Measurements from ENCODE around the gene MASP1. TPM values are rescaled to one million over a fixed set of nuclear protein-coding genes. Genes with fewer than 3 reads are reported as not detected.
"Not testable (repeated sequence)": the region's sequence is repeated elsewhere in the genome, so short reads cannot be mapped to it uniquely, and the experiment has no call there.

The MASP1 gene
- polyA plus RNA-seq, 10 donors: 4.2 to 12.9 (median 7.7) TPM

DNA sequence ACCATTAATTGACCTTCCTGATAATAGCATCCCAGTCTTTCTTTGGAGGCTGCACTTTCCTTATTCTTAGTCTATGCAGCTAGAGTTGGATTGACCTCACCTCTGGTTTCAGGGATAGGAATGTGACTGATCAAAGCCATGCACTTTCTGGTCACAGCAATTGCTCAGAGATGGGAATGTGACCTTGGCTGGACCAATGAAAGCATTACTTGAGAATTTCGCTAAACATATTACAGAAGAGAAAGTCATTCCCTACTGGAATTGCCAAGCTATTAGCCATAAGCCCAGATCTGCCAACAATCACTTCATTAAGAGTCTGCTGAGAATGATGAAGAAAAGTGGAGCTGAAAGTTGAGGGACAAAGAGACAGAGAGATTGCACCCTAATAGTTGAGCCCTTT, 61.5 kb downstream of the MASP1 start:
- DNase-seq: no peak

GRCh38 chr3:187228740-187229139, 62.8 kb downstream of the MASP1 start:
- DNase-seq: no peak

GRCh38 chr3:187227658-187228258, 63.8 kb downstream of the MASP1 start:
- DNase-seq: no peak

DNA sequence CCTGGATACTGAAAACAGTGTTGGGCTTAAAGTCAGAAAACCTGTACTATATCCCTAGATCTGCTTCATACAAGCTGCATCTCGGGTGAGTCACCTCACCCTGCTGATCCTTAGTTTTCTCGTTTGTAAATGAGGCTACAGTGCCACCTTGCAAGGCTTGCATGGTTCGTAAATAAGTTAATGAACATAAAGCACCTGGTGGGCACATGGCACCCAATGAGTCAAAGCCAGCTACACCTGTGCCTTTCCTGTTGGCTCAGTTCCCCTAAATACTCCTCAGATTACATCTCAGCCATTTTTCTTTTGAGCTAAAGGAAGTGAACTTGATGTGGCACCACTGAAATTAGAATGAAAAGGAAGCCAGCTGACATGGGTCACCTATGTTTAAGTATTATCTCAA, 67.7 kb downstream of the MASP1 start:
- DNase-seq: no peak

- DNase-seq: no peak
These were observed 68.7 kb downstream of the MASP1 start for GRCh38 chr3:187222801-187223200.

DNA sequence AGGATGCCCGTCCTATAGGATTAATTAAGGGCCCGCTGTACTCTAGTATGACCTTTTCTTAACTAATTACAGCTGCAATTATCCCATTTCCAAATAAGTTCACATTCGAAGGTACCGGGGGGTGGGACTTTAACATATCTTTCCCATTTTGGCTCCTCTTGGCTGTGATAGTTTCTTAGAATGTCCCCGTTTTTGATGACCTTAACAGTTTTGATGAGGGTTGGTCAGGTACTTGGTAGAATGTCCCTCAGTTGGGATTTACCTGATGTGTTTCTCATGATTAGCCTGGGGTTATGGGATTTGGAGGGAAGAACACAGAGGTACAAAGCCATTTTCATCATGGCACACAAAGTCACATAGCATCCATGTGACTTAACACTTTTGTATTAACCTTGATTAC, 76.1 kb downstream of the MASP1 start:
- DNase-seq: no peak

DNA sequence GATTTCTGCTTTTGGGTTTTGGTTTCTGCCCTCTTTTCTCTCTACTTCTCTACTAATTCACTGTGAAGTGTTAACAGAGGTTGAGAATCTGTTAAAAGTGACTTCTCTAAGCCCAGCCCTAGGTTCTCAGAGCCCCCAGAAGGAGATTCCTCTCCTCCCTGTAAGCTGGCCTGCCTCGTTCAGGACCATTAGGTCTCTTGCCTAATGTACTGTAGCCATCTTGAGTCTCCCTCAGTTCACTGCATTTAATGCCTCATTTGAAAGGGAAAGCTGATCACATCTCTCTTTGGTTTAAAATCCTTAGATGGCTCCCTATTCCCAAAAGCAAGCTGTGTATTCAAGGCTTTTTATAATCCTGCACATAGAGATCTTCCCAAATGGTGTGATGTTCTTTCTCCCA, 77.9 kb downstream of the MASP1 start:
- DNase-seq: no peak

DNA sequence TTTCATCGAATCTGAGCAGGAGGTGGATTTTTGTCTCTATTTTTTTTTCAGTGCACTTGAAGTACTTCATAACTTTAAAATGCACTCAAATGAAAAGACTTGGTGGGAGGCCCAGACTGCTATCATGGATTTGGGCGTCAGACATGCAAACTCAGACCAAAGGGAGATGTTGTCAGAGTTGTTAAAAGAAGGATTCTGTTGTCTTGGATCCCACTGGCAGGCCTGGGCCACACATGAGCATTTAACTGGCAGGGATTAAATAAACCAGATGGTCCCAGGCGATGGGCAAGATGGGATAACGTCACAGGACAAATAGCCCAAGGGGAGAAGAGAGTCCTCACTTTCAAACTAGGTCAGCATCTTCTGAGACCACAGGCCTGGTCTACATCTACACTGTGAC, 78.8 kb downstream of the MASP1 start:
- DNase-seq: no peak

DNA sequence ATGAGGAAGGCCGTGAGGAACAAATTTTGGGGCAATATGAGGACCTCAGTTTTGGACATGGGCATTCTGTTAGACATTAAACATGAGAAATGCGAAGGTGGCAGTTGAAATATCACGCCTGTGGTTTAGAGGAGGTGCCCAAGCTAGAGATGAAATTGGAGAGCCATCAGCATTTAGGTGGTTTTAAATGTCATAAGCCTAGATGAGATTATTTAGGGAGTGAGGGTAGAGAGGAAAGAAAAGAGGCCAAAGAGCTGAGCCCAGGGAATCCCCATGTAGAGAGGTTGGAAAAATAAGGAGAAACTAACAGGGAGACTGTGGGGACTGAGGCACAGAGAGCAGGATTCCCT, 79.4 kb downstream of the MASP1 start:
- no peak for DNase-seq

DNA sequence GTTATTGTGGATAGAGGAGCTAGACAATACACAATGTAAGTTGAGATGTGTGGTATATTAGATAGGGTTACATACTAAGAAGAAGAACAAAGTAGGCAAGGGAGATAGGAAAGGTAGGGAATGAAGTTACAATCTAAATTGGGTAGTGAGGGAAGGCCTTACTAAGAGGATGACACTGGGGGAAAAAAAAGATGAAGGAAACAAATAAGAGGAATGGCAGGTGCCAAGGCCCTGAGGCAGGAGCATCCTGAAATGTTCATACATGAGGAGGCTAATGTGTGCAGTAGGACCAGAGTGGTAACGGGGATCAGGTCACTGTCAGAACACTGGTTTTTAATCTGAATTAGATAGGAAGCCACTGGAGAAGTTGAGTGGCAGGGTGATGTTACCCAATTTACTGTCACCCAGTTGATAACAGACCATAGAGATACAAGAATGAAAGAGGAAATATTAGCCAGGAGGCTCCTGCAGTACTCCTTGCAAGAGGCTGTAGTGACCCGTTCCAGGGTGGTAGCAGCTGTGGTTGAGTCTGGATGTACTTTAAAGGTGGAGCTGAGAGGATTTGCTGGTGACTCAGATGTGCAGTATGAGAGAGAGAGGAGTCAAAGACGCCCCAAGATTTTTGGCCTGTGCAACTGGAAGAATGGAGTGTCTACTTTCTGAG, 79.9 kb downstream of the MASP1 start:
- DNase-seq: no peak

- DNase-seq: peak in 2 of 3 donors; percentile 17 to 31
These were observed 80.8 kb downstream of the MASP1 start for GRCh38 chr3:187210545-187211327.

- DNase-seq: no peak
These were observed 81.4 kb downstream of the MASP1 start for GRCh38 chr3:187210091-187210490.

GRCh38 chr3:187209491-187209890, 82.0 kb downstream of the MASP1 start:
- no peak for DNase-seq

DNA sequence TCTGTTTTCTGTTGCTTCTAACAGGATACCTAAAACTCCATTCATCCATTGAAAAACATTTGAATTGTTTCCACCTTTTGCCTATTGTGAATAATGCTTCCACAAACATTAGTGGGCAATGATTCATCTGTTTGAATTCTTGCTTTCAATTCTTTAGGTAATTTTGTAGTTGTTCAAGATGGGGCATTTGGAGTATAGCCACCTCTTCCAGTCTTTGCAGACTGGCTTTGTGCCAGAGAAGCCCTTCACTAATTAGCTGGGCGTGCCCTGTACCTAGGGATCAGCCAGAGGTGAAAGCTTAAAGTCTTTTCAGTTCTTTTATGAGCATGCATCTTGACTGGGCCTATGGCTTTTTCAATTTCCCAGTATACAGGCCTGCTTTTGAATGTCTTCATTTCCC, 83.4 kb downstream of the MASP1 start:
- DNase-seq: no peak

DNA sequence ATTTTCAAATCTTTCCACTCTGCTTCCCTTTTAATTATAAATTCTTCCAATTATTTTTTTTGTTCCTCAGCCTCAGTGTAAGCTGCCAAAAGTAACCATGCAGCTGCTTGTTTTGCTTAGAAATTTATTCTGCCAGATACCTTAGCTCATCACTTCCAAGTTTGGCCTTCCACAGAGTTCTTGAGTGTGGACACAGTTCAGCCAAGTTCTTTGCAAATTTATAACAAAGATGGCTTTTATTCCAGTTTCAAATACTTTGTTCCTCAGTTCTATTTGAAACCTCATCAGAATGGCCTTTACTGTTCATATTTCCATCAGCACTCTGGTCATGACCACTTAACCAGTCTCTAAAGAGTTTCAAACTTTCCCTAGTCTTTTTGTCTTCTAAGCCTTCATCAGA, 83.9 kb downstream of the MASP1 start:
- peak in 1 of 3 donors; percentile 17 for DNase-seq

GRCh38 chr3:187207062-187207461, 84.5 kb downstream of the MASP1 start:
- no peak for DNase-seq

- DNase-seq: no peak
These were observed 85.9 kb downstream of the MASP1 start for GRCh38 chr3:187205683-187206082.

GRCh38 chr3:187199463-187200050, 92.0 kb downstream of the MASP1 start:
- DNase-seq: not testable (repeated sequence)

GRCh38 chr3:187198490-187198889, 93.0 kb downstream of the MASP1 start:
- DNase-seq: no peak

- no peak for DNase-seq
These were observed 94.2 kb downstream of the MASP1 start, which contains the start of gene RTP1 for GRCh38 chr3:187197335-187197649. Gene RTP1, plus strand, starts transcription at chr3:187197486. Its CDS starts 30 bp downstream, at chr3:187197516.

- DNase-seq: no peak
These were observed 94.8 kb downstream of the MASP1 start for GRCh38 chr3:187196573-187197334.

GRCh38 chr3:187193181-187193580, 98.4 kb downstream of the MASP1 start:
- DNase-seq: no peak

Measured in muscle of back (tissue), 11 donors.